OCI-LY3 (cell line): Measurements from ENCODE around the gene CEBPE.

Experiments
- CTCF ChIP-seq: fragments of 200-600, 300-600 bp; sonication (generic); IDR thresholded peaks from 2 replicates; pipeline ENCODE4 v1.5.1; 2014; ENCODE audit warnings: antibody characterized with exemption, low read length, low read depth
- EZH2phosphoT487 ChIP-seq: fragments of 200-600 bp; shearing (Covaris generic); IDR thresholded peaks from 2 replicates; pipeline ENCODE4 v1.6.1; 2018; ENCODE audit warnings: antibody characterized with exemption, mixed run types, low read depth

GRCh38 chr14:23114669-23115038, 4.4 kb downstream of the CEBPE start:
- TF ChIP-seq CTCF (no peak), EZH2phosphoT487 (no peak)
